ENCODE measurements around the gene FBP2.

GRCh38 chr9:94588681-94589080 is 4.9 kb downstream of the FBP2 start:
- TF ChIP-seq CTCF (IDR thresholded peaks at IDR 0.05) (no peak), POLR2A (IDR thresholded peaks at IDR 0.05) (no peak)

Measured in esophagus squamous epithelium (tissue), 4 donors.